Measurements from ENCODE around the gene SLC38A3. TPM values are rescaled to one million over a fixed set of nuclear protein-coding genes. Genes with fewer than 3 reads are reported as not detected.

The SLC38A3 gene
- total and polyA plus RNA-seq, 7 donors = 0.12 to 12.7 (median 3.3) TPM

GRCh38 chr3:50258979-50259378, 53.9 kb downstream of the SLC38A3 start:
- Histone ChIP-seq H3K4me3 (peak overlapping the region; percentile 80), H3K27ac (peak overlapping the region; percentile 98), H3K4me1 (peaks cover 25% of the 10 kb centered on the region), H3K9me3 (no peaks in the 10 kb centered on the region), H3K36me3 (ENCODE audit: insufficient read depth in 1 of 2, low read depth in 1 of 2) (peaks cover 0 to 32% of the 10 kb centered on the region in 2 donors), H3K27me3 (ENCODE audit: insufficient read depth in 3 of 3, low read length in 2 of 3) (no peaks in the 10 kb centered on the region)
- no peak for TF ChIP-seq CTCF (IDR thresholded peaks at IDR 0.05)
- no peak for ATAC-seq
- intact Hi-C loops (cut with DNase I) = no loop called here
- no peak for DNase-seq
- WGBS, 3 donors = 74 to 80% (median 80%) methylated on average over 16 of the region's 16 CpGs

GRCh38 chr3:50259432-50260026, 54.5 kb downstream of the SLC38A3 start:
- no peak for DNase-seq
- 46 to 55% (median 48%) methylated on average over 18 of the region's 18 CpGs for WGBS, 3 donors
- H3K27me3 ChIP-seq (ENCODE audit: insufficient read depth in 3 of 3, low read length in 2 of 3) = no peaks in the 10 kb centered on the region
- peaks cover 0 to 32% of the 10 kb centered on the region in 2 donors for H3K36me3 ChIP-seq (ENCODE audit: insufficient read depth in 1 of 2, low read depth in 1 of 2)
- peak overlapping the region; percentile 80 for H3K4me3 ChIP-seq
- H3K27ac ChIP-seq = peak overlapping the region; percentile 98
- H3K9me3 ChIP-seq = no peaks in the 10 kb centered on the region
- peaks cover 20% of the 10 kb centered on the region for H3K4me1 ChIP-seq
- intact Hi-C loops (cut with DNase I) = loop anchor here in 1 of 2 donors (5.0 to 10.0 kb wide), 2 partner anchors 68 to 285 kb away; partner anchors contain the start of gene TUSC2
- TF ChIP-seq CTCF (IDR thresholded peaks at IDR 0.05) = no peak
- peak; percentile 31 to 46 (median 40) for ATAC-seq

GRCh38 chr3:50260027-50260941, 55.2 kb downstream of the SLC38A3 start:
- H3K4me1 ChIP-seq = peaks cover 22% of the 10 kb centered on the region
- H3K27me3 ChIP-seq (ENCODE audit: insufficient read depth in 3 of 3, low read length in 2 of 3) = no peaks in the 10 kb centered on the region
- WGBS, 3 donors = 0 to 1% (median 1%) methylated on average over 38 to 70 of the region's 70 CpGs
- peak overlapping the region; percentile 98 for H3K27ac ChIP-seq
- TF ChIP-seq CTCF (IDR thresholded peaks at IDR 0.05) = peak; percentile 98
- peak; percentile 93 to 97 (median 94) for ATAC-seq
- H3K9me3 ChIP-seq = no peaks in the 10 kb centered on the region
- intact Hi-C loops (cut with DNase I) = loop anchor here in 1 of 2 donors (5.0 to 10.0 kb wide), 2 partner anchors 67 to 285 kb away; partner anchors contain the start of gene TUSC2
- peak overlapping the region; percentile 80 for H3K4me3 ChIP-seq
- peaks cover 0 to 29% of the 10 kb centered on the region in 2 donors for H3K36me3 ChIP-seq (ENCODE audit: insufficient read depth in 1 of 2, low read depth in 1 of 2)
- DNase-seq = peak; percentile 95 to 96

- Histone ChIP-seq H3K4me1 (peaks cover 29% of the 10 kb centered on the region), H3K4me3 (peak overlapping the region; percentile 80), H3K27ac (peak overlapping the region; percentile 98), H3K9me3 (no peaks in the 10 kb centered on the region), H3K36me3 (ENCODE audit: insufficient read depth in 1 of 2, low read depth in 1 of 2) (peaks cover 0 to 22% of the 10 kb centered on the region in 2 donors), H3K27me3 (ENCODE audit: insufficient read depth in 3 of 3, low read length in 2 of 3) (no peaks in the 10 kb centered on the region)
- intact Hi-C loops (cut with DNase I) = loop anchor here in 1 of 2 donors (5.0 to 10.0 kb wide), 2 partner anchors 66 to 284 kb away; partner anchors contain the start of gene TUSC2
- DNase-seq (no peak), ATAC-seq (no peak)
- WGBS, 3 donors = 40 to 64% (median 55%) methylated on average over 5 of the region's 5 CpGs
- TF ChIP-seq CTCF (IDR thresholded peaks at IDR 0.05) = no peak
Measured at GRCh38 chr3:50260942-50261441, 55.9 kb downstream of the SLC38A3 start.

Data from psoas muscle (tissue), 8 donors.